ENCODE data around the gene CAPN15.

GRCh38 chr16:583815-584591, 56.5 kb downstream of the CAPN15 start:
- TF ChIP-seq CTCF (IDR thresholded peaks at IDR 0.05) (no peak), POLR2A (IDR thresholded peaks at IDR 0.05) (no peak)

Measured in heart left ventricle (tissue), 13 donors.